Parietal lobe (tissue), 2 donors: ENCODE measurements around the gene FRRS1L. TPM values are rescaled to one million over a fixed set of nuclear protein-coding genes. Genes with fewer than 3 reads are reported as not detected.

ENCODE experiments used
- small RNA-seq: library from RNA; depleted of rRNA; stranded (forward); fragments of <200 nt; gene quantifications from one replicate; pipeline ENCODE3, GENCODE V24; 2014; ENCODE audit warnings: low replicate concordance
- total RNA-seq: library from RNA; depleted of rRNA; stranded (reverse); fragments of >200 nt; gene quantifications from one replicate; pipeline ENCODE4 v1.2.3, GENCODE V29; 2014

Gene FRRS1L
- total RNA-seq, result 85.4 TPM

GRCh38 chr9:109166771-109167601 lies at the start of gene FRRS1L:
Gene FRRS1L, minus strand, starts transcription at chr9:109167249. Its CDS starts 111 bp downstream, at chr9:109167138.

GRCh38 chr9:109119439-109120203 lies 47.4 kb downstream of the FRRS1L start, which contains the start of gene TMEM245:
Gene TMEM245, minus strand, starts transcription at chr9:109119947. Its CDS starts 34 bp downstream, at chr9:109119913.

Small RNA genes lying within 50 kb of the gene (small RNA-seq; reads per million reads assigned to genes)
- gene RNU6-984P, result not detected

Other genes starting within 250 kb of the FRRS1L start
- 68.2 TPM for gene ELP1, start 233.1 kb downstream of the FRRS1L start, total RNA-seq
- 11.0 TPM for gene ABITRAM, start 232.8 kb downstream of the FRRS1L start, total RNA-seq
- gene CTNNAL1, start 153.8 kb downstream of the FRRS1L start, total RNA-seq, result 14.7 TPM
- gene TMEM245, start 47.3 kb downstream of the FRRS1L start, total RNA-seq, result 91.7 TPM
- gene EPB41L4B, start 153.8 kb upstream of the FRRS1L start, total RNA-seq, result 3.4 TPM